PC-3 (cell line): ENCODE results near the gene TMEM178A. TPM values are rescaled to one million over a fixed set of nuclear protein-coding genes. Genes with fewer than 3 reads are reported as not detected.

Experiments
- ATAC-seq: fragments of 200-7000 bp; cut with Tn5 transposase; 2 replicates; pipeline ENCODE4 v1.9.1; 2020; ENCODE audit warnings: mild to moderate bottlenecking, moderate library complexity
- BruUV-seq: library from RNA; stranded (reverse); fragments of 400-500 nt; replicated peaks from 2 replicates; lab custom pipeline; 2021; lab: Mats Ljungman, UMichigan
- CTCF ChIA-PET: fragments of 300-600 bp; sonication (Branson Sonifier 250); formaldehyde crosslinking; loops from one replicate; lab custom pipeline; 2022; ENCODE audit warnings: antibody characterized with exemption; lab: Charles Lee
- POLR2A ChIA-PET: fragments of 300-600 bp; sonication (Branson Sonifier 250); formaldehyde crosslinking; loops from one replicate; lab custom pipeline; 2022; ENCODE audit warnings: antibody characterized with exemption; ENCODE audit not compliant: unreplicated experiment; lab: Charles Lee
- DNase-seq: peaks from one replicate; pipeline ENCODE4 v3.0.0-alpha.2; 2015
- H2AFZ ChIP-seq: fragments of 300-600 bp; sonication (generic); 2 replicates; pipeline ENCODE4 v1.6.0; 2016; ENCODE audit warnings: antibody characterized with exemption, low read length
- H3F3A ChIP-seq: fragments of 300-600 bp; sonication (generic); one replicate; pipeline ENCODE4 v1.6.0; 2017; ENCODE audit warnings: antibody characterized with exemption, low read length, control low read depth, mild to moderate bottlenecking; ENCODE audit not compliant: unreplicated experiment
- H3K27ac ChIP-seq: fragments of 300-600 bp; sonication (generic); 2 replicates; pipeline ENCODE4 v1.5.1; 2016; ENCODE audit warnings: mild to moderate bottlenecking, low read length
- H3K27me3 ChIP-seq: fragments of 300-600 bp; sonication (generic); 2 replicates; pipeline ENCODE4 v1.6.1; 2016; ENCODE audit warnings: low read length, mixed read lengths
- H3K36me3 ChIP-seq: fragments of 300-600 bp; sonication (generic); 2 replicates; pipeline ENCODE4 v1.6.1; 2016; ENCODE audit warnings: low read depth, mixed run types, low read length, mixed read lengths
- H3K4me1 ChIP-seq: fragments of 300-600 bp; sonication (generic); 2 replicates; pipeline ENCODE4 v1.5.1; 2016; ENCODE audit warnings: low read length; ENCODE audit not compliant: insufficient read depth
- H3K4me2 ChIP-seq: fragments of 300-600 bp; sonication (generic); 2 replicates; pipeline ENCODE4 v1.6.0; 2016; ENCODE audit warnings: low read length
- H3K4me3 ChIP-seq: fragments of 300-600 bp; sonication (generic); 2 replicates; pipeline ENCODE4 v1.5.1; 2016; ENCODE audit warnings: mild to moderate bottlenecking, low read length, mixed read lengths
- H3K79me2 ChIP-seq: fragments of 300-600 bp; sonication (generic); 2 replicates; pipeline ENCODE4 v1.6.1; 2017; ENCODE audit warnings: low read length, mixed read lengths
- H3K9ac ChIP-seq: fragments of 300-600 bp; sonication (generic); 2 replicates; pipeline ENCODE4 v1.6.0; 2016; ENCODE audit warnings: mild to moderate bottlenecking, low read length
- H3K9me2 ChIP-seq: fragments of 300-600 bp; sonication (generic); replicated peaks from 2 replicates; pipeline ENCODE4 v1.6.1; 2016; ENCODE audit warnings: mixed run types, low read length, mixed read lengths
- H3K9me3 ChIP-seq: fragments of 300-600 bp; sonication (generic); 2 replicates; pipeline ENCODE4 v1.6.1; 2016; ENCODE audit warnings: low read length, mixed read lengths
- H4K20me1 ChIP-seq: fragments of 300-600 bp; sonication (generic); 2 replicates; pipeline ENCODE4 v1.6.1; 2016; ENCODE audit warnings: low read length, mixed read lengths
- CTCF ChIP-seq: fragments of 300-600 bp; sonication (generic); conservative IDR thresholded peaks from 2 replicates; pipeline ENCODE4 v1.5.1; 2017; ENCODE audit warnings: antibody characterized with exemption, low read depth, mild to moderate bottlenecking, low read length
- EZH2 ChIP-seq: fragments of 300-600 bp; sonication (generic); IDR thresholded peaks from one replicate; pipeline ENCODE4 v1.6.1; 2017; ENCODE audit warnings: antibody characterized with exemption, mild to moderate bottlenecking, low read length; ENCODE audit not compliant: unreplicated experiment
- EZH2phosphoT487 ChIP-seq: fragments of 300-600 bp; sonication (generic); IDR thresholded peaks from 2 replicates; pipeline ENCODE4 v1.6.1; 2018; ENCODE audit warnings: mild to moderate bottlenecking, antibody characterized with exemption, low read length, borderline replicate concordance
- intact Hi-C: fragments of 100-400 bp; cut with micrococcal nuclease; formaldehyde crosslinking; loops from 2 replicates; pipeline ENCODE4 v1.9.0; 2023
- total RNA-seq: library from RNA; depleted of rRNA; stranded (reverse); fragments of >200 nt; gene quantifications from 2 replicates; pipeline ENCODE4 v1.2.3, GENCODE V29; 2014

The TMEM178A gene
- total RNA-seq, 1 experiment from 2014 or later: 0.33 TPM

DNA sequence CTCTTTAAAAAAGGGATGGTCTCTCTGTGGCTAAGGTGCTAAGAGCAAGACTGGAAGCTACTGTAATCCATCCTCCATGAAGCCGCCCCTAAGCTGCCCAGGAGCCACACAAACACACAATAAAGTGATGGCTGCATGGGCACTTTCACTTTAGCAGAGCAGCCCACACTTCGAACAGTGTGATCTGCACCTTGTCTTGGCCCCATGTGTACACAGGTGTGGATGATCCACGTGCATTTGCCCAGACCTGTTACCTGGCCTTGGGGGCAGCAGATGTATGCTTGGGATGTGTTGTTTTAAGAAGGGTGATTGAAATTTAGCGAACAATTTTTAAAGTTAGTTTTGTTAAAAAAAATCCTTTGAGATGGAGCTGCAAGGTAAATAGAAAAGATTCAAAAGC lies 39.9 kb downstream of the TMEM178A start:
- intact Hi-C loops: no loop called here
- ChIA-PET CTCF (no interaction called here), POLR2A (no interaction called here)
- no TSS peak for BruUV-seq
- Histone ChIP-seq H3K36me3 (no peaks in the 10 kb centered on the region; the same call in 1 of the 2 replicates), H3K9me2 (no peaks in the 10 kb centered on the region), H3K4me2 (no peak overlapping the region), H3K79me2 (no peaks in the 10 kb centered on the region), H3K27ac (no peak overlapping the region), H4K20me1 (no peaks in the 10 kb centered on the region), H3K27me3 (no peaks in the 10 kb centered on the region), H3K9ac (no peak overlapping the region), H3K9me3 (0 out of 2 replicates have a peak, but pooled peaks cover 12% of the 10 kb centered on the region), H3F3A (no peaks in the 10 kb centered on the region), H3K4me1 (no peaks in the 10 kb centered on the region), H2AFZ (no peak overlapping the region), H3K4me3 (no peak overlapping the region)
- DNase-seq (no peak), ATAC-seq (no peak)
- TF ChIP-seq CTCF (no peak), EZH2 (no peak), EZH2phosphoT487 (no peak)

DNA sequence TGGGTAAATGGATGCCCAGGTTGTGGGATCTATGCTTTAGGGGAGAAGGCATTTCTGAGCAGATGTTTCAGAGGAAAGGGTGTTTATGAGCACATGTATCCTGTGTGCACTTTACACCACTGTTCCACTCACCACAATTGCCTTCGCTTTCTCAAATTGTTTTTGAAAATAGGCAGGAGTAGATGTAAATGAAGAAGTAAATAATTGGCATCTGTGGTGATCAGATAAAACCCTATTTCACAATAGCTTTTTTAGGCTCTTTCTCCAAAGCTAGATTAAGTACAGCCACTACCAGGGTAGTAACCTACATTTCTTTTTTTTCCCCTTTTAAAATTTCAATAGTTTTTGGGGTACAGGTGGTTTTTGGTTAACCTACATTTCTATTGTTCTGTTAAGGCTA lies 40.6 kb downstream of the TMEM178A start:
- Histone ChIP-seq H4K20me1 (no peaks in the 10 kb centered on the region), H3K4me1 (no peaks in the 10 kb centered on the region), H3K36me3 (no peaks in the 10 kb centered on the region), H3F3A (no peaks in the 10 kb centered on the region), H3K27ac (no peak overlapping the region), H3K4me2 (no peak overlapping the region), H3K9me2 (no peaks in the 10 kb centered on the region), H3K27me3 (no peaks in the 10 kb centered on the region), H3K9ac (no peak overlapping the region), H3K4me3 (no peak overlapping the region), H3K9me3 (0 out of 2 replicates have a peak, but pooled peaks cover 5% of the 10 kb centered on the region), H2AFZ (no peak overlapping the region), H3K79me2 (no peaks in the 10 kb centered on the region)
- POLR2A ChIA-PET: no interaction called here
- no peak for DNase-seq
- no peak for ATAC-seq
- CTCF ChIA-PET: no interaction called here
- intact Hi-C loops: no loop called here
- TF ChIP-seq EZH2phosphoT487: no peak
- no peak for TF ChIP-seq EZH2
- BruUV-seq: no TSS peak

- Histone ChIP-seq H3K9me2 (no peaks in the 10 kb centered on the region), H3F3A (no peaks in the 10 kb centered on the region), H3K9ac (no peak overlapping the region), H3K4me3 (no peak overlapping the region), H3K27ac (no peak overlapping the region), H3K36me3 (no peaks in the 10 kb centered on the region), H3K9me3 (no peaks in the 10 kb centered on the region), H3K4me1 (no peaks in the 10 kb centered on the region), H3K4me2 (no peak overlapping the region), H2AFZ (no peak overlapping the region), H3K27me3 (no peaks in the 10 kb centered on the region), H4K20me1 (no peaks in the 10 kb centered on the region), H3K79me2 (no peaks in the 10 kb centered on the region)
- no peak for TF ChIP-seq EZH2
- TF ChIP-seq CTCF: no peak
- POLR2A ChIA-PET: no interaction called here
- CTCF ChIA-PET: no interaction called here
- BruUV-seq: no TSS peak
- ATAC-seq: no peak
- intact Hi-C loops: no loop called here
- no peak for DNase-seq
Observed at GRCh38 chr2:39706945-39707344, 41.2 kb downstream of the TMEM178A start.
